Mucosa of descending colon (tissue), 3 donors: Measurements from ENCODE around the gene VPS45. TPM values are rescaled to one million over a fixed set of nuclear protein-coding genes. Genes with fewer than 3 reads are reported as not detected.
"Not testable (repeated sequence)": the region's sequence is repeated elsewhere in the genome, so short reads cannot be mapped to it uniquely, and the experiment has no call there.

Experiments
- ATAC-seq: fragments of 200-7000 bp; cut with Tn5 transposase; one replicate; pipeline ENCODE4 v1.9.1; 2020; ENCODE audit warnings: mild to moderate bottlenecking, moderate library complexity
- DNase-seq, 3 donors: peaks; one replicate each; pipeline ENCODE4 v3.0.0-alpha.2; 2020
- H3K36me3 ChIP-seq: fragments of 200-600 bp; one replicate; pipeline ENCODE4 v1.8.0; 2021; ENCODE audit warnings: low read depth, mild to moderate bottlenecking
- H3K4me1 ChIP-seq: fragments of 200-600 bp; one replicate; pipeline ENCODE4 v1.8.0; 2021; ENCODE audit warnings: low read depth, mild to moderate bottlenecking
- H3K4me3 ChIP-seq: fragments of 200-600 bp; one replicate; pipeline ENCODE4 v1.8.0; 2021; ENCODE audit warnings: mild to moderate bottlenecking
- H3K9me3 ChIP-seq: fragments of 200-600 bp; one replicate; pipeline ENCODE4 v1.8.0; 2021; ENCODE audit warnings: mild to moderate bottlenecking
- intact Hi-C, 2 donors: fragments of 100-400 bp; cut with DNase I in 1 of 2; cut with micrococcal nuclease in 1 of 2; formaldehyde crosslinking; loops; one replicate each; pipeline versions ENCODE4 v1.11.0 to v1.11.1; 2022; cut with DNase I, micrococcal nuclease
- total RNA-seq, 3 donors: library from RNA; stranded (reverse); fragmentation: NEBNext Ultra II Directional in 2 of 3; extraction: Animal tissue kit (Norgen Biotek cat#: 25700) in 2 of 3; gene quantifications; one replicate each; pipeline versions ENCODE4 v1.2.1 to v1.2.4, GENCODE V29; 2021 to 2023
- TF ChIP-seq, protein P1 (sequence below): fragments of 200-600 bp; IDR thresholded peaks from one replicate; pipeline ENCODE4 v1.8.0; 2022; ENCODE audit warnings: antibody characterized with exemption, mild to moderate bottlenecking
- donor health status: DM: no; HTN: no; CAD: no; lungs with moderate emphysema.
- donor health status: DM: no; HTN: no; CAD: no.
- donor health status: DM: no; HTN: yes; CAD: no.

Gene VPS45
- total RNA-seq, 3 donors from 2014 or later = 28.3 to 43.4 (median 33.6) TPM

GRCh38 chr1:150132372-150132771 lies 64.8 kb downstream of the VPS45 start:
- TF ChIP-seq, protein P1, sequence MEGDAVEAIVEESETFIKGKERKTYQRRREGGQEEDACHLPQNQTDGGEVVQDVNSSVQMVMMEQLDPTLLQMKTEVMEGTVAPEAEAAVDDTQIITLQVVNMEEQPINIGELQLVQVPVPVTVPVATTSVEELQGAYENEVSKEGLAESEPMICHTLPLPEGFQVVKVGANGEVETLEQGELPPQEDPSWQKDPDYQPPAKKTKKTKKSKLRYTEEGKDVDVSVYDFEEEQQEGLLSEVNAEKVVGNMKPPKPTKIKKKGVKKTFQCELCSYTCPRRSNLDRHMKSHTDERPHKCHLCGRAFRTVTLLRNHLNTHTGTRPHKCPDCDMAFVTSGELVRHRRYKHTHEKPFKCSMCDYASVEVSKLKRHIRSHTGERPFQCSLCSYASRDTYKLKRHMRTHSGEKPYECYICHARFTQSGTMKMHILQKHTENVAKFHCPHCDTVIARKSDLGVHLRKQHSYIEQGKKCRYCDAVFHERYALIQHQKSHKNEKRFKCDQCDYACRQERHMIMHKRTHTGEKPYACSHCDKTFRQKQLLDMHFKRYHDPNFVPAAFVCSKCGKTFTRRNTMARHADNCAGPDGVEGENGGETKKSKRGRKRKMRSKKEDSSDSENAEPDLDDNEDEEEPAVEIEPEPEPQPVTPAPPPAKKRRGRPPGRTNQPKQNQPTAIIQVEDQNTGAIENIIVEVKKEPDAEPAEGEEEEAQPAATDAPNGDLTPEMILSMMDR = no peak
- ATAC-seq = no peak
- Histone ChIP-seq H3K4me3 (no peak overlapping the region), H3K9me3 (no peaks in the 10 kb centered on the region), H3K4me1 (peaks cover 6% of the 10 kb centered on the region), H3K36me3 (no peaks in the 10 kb centered on the region)
- intact Hi-C loops = no loop called here
- no peak for DNase-seq

DNA sequence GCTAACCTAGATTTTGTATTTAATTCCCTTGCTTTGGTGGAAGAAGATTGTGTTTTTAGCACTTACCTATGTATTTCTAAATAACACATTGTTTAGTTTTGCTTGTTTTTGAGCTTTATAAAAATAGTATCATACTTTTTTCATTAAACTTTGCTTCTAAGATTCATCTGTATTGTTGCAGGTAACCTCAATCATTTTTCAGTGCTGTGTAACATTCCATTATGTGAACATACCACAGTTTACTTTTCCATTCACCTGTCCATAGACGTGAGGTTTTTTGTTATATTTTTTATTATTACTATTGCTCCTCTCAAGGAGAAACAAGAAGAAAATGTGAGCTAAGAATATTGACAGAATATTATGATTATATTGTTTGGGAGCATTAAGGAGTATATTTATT lies 67.0 kb downstream of the VPS45 start:
- H3K4me3 ChIP-seq = no peak overlapping the region
- ATAC-seq = no peak
- TF ChIP-seq, protein P1 = no peak
- H3K9me3 ChIP-seq = no peaks in the 10 kb centered on the region
- DNase-seq = no peak
- H3K4me1 ChIP-seq = no peaks in the 10 kb centered on the region
- intact Hi-C loops = no loop called here
- no peaks in the 10 kb centered on the region for H3K36me3 ChIP-seq

DNA sequence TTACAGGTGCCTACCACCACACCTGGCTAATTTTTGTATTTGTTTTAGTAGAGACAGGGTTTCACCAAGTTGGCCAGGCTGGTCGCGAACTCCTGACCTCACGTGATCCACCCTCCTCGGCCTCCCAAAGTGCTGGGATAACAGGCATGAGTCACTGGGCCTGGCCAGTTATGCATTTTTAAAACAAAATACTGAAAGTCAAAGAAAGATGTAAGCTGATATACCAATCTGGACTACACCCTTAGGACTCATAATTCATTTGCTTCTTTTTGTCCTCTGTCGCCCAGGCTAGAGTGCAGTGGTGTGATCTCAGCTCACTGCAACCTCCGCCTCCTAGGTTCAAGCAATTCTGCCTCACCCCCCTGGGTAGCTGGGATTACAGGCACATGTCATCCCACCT lies 67.8 kb downstream of the VPS45 start:
- H3K4me1 ChIP-seq, DNase-seq, intact Hi-C loops, H3K36me3 ChIP-seq, ATAC-seq, H3K9me3 ChIP-seq, H3K4me3 ChIP-seq: not testable (repeated sequence)

DNA sequence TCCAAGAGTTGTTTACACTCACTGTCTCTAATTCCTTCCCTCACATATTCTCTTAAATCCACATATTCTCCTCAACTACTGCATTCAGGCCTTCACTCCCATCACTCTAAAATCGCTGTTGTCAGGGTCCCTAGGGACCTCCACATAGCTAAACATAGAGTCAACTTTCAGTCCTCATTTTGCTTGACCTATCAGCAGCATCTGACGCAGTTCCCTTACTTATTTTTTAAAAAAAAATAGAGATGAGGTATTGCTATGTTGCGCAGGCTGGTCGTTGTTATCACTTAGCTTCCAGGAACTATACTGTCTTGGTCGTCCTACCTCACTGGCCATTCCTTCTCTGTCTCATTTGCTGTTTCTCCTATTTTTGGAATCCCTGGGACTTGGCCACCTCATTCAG lies 70.5 kb downstream of the VPS45 start:
- TF ChIP-seq, protein P1 = no peak
- no peak for ATAC-seq
- Histone ChIP-seq H3K36me3 (no peaks in the 10 kb centered on the region), H3K4me3 (no peak overlapping the region), H3K9me3 (no peaks in the 10 kb centered on the region), H3K4me1 (no peaks in the 10 kb centered on the region)
- no peak for DNase-seq
- intact Hi-C loops = no loop called here

- Histone ChIP-seq H3K9me3 (no peaks in the 10 kb centered on the region), H3K4me1 (no peaks in the 10 kb centered on the region), H3K4me3 (no peak overlapping the region), H3K36me3 (no peaks in the 10 kb centered on the region)
- TF ChIP-seq, protein P1 = no peak
- DNase-seq (no peak), ATAC-seq (no peak)
- intact Hi-C loops = no loop called here
These were observed 73.9 kb downstream of the VPS45 start for GRCh38 chr1:150141452-150141851.

- TF ChIP-seq, protein P1 = no peak
- H3K9me3 ChIP-seq = no peaks in the 10 kb centered on the region
- intact Hi-C loops = no loop called here
- no peaks in the 10 kb centered on the region for H3K36me3 ChIP-seq
- no peaks in the 10 kb centered on the region for H3K4me1 ChIP-seq
- DNase-seq (no peak), ATAC-seq (no peak)
- H3K4me3 ChIP-seq = no peak overlapping the region
These were observed 74.5 kb downstream of the VPS45 start for GRCh38 chr1:150142083-150142482.
